IMR-90 (cell line): ENCODE results near the gene GRID1. TPM values are rescaled to one million over a fixed set of nuclear protein-coding genes. Genes with fewer than 3 reads are reported as not detected.

Source experiments
- ATAC-seq: fragments of 200-7000 bp; cut with Tn5 transposase; 2 replicates; pipeline ENCODE4 v1.9.1; 2020; ENCODE audit warnings: low read depth, mild to moderate bottlenecking, moderate library complexity
- BruUV-seq: library from RNA; stranded (reverse); fragments of 400-500 nt; replicated peaks from 2 replicates; lab custom pipeline; 2021; lab: Mats Ljungman, UMichigan
- CTCF ChIA-PET: fragments of 300-600 bp; formaldehyde crosslinking; extraction: SDS; loops from one replicate; lab custom pipeline; 2021; ENCODE audit warnings: antibody characterized with exemption; lab: Yijun Ruan, JAX
- POLR2A ChIA-PET: fragments of 300-600 bp; sonication (Branson Sonifier 250); formaldehyde crosslinking; loops from one replicate; lab custom pipeline; 2022; ENCODE audit warnings: antibody characterized with exemption; ENCODE audit not compliant: unreplicated experiment; lab: Charles Lee
- DNase-seq: peaks from one replicate; pipeline ENCODE4 v3.0.0; 2013
- H2AFZ ChIP-seq: replicated peaks from 2 replicates; pipeline ENCODE3; 2013; ENCODE audit warnings: low read length, mild to moderate bottlenecking; ENCODE audit not compliant: poor library complexity
- H2AK5ac ChIP-seq: 2 replicates; pipeline ENCODE4 v1.6.1; 2013; ENCODE audit warnings: low read depth, low read length, inconsistent platforms
- H2AK9ac ChIP-seq: replicated peaks from 2 replicates; pipeline ENCODE3; 2013; ENCODE audit warnings: mild to moderate bottlenecking, low read depth, low read length, moderate library complexity; ENCODE audit not compliant: poor library complexity
- H2BK120ac ChIP-seq: 2 replicates; pipeline ENCODE4 v1.6.1; 2013; ENCODE audit warnings: low read depth, low read length, inconsistent platforms
- H2BK15ac ChIP-seq: 3 replicates; pipeline ENCODE4 v1.6.1; 2013; ENCODE audit warnings: low read depth, low read length, inconsistent platforms
- H2BK20ac ChIP-seq: 2 replicates; pipeline ENCODE4 v1.6.1; 2013; ENCODE audit warnings: low read depth, mild to moderate bottlenecking, inconsistent platforms, low read length, moderate library complexity
- H2BK5ac ChIP-seq: 2 replicates; pipeline ENCODE4 v1.6.1; 2013; ENCODE audit warnings: mild to moderate bottlenecking, low read depth, low read length, inconsistent platforms; ENCODE audit not compliant: poor library complexity, severe bottlenecking
- H3K14ac ChIP-seq: replicated peaks from 2 replicates; pipeline ENCODE4 v1.6.1; 2013; ENCODE audit warnings: low read depth, low read length, inconsistent platforms
- H3K18ac ChIP-seq: 2 replicates; pipeline ENCODE4 v1.6.1; 2013; ENCODE audit warnings: low read depth, low read length, control low read depth
- H3K23ac ChIP-seq: 2 replicates; pipeline ENCODE4 v1.6.1; 2013; ENCODE audit warnings: low read depth, low read length, inconsistent platforms
- H3K27ac ChIP-seq: 2 replicates; pipeline ENCODE4 v1.5.1; 2013; ENCODE audit warnings: mild to moderate bottlenecking, control low read depth, low read length; ENCODE audit not compliant: insufficient read depth
- H3K27me3 ChIP-seq: 2 replicates; pipeline ENCODE4 v1.6.1; 2013; ENCODE audit warnings: low read length; ENCODE audit not compliant: control insufficient read depth, insufficient read depth
- H3K36me3 ChIP-seq: 2 replicates; pipeline ENCODE4 v1.6.1; 2013; ENCODE audit warnings: low read length, mixed read lengths; ENCODE audit not compliant: control insufficient read depth, insufficient read depth
- H3K4ac ChIP-seq: 2 replicates; pipeline ENCODE4 v1.6.1; 2013; ENCODE audit warnings: low read depth, low read length, inconsistent platforms
- H3K4me1 ChIP-seq: 2 replicates; pipeline ENCODE4 v1.6.1; 2013; ENCODE audit warnings: low read length, mixed read lengths; ENCODE audit not compliant: control insufficient read depth, insufficient read depth
- H3K4me2 ChIP-seq: 2 replicates; pipeline ENCODE4 v1.6.1; 2013; ENCODE audit warnings: low read depth, mild to moderate bottlenecking, control low read depth, low read length, moderate library complexity
- H3K4me3 ChIP-seq: 2 replicates; pipeline ENCODE4 v1.5.1; 2013; ENCODE audit warnings: low read depth, mild to moderate bottlenecking, control low read depth, low read length, moderate library complexity; ENCODE audit not compliant: insufficient read depth
- H3K56ac ChIP-seq: 2 replicates; pipeline ENCODE4 v1.6.1; 2013; ENCODE audit warnings: low read length, inconsistent platforms; ENCODE audit not compliant: insufficient read depth; ENCODE audit errors: extremely low read depth
- H3K79me1 ChIP-seq, 2 experiments: 2 replicates each; pipeline ENCODE4 v1.6.1; 2013; ENCODE audit warnings: low read length in 2 of 2, inconsistent platforms in 1 of 2, low read depth in 1 of 2
- H3K9ac ChIP-seq: 2 replicates; pipeline ENCODE4 v1.6.1; 2013; ENCODE audit warnings: low read depth, low read length, control low read depth
- H3K9me1 ChIP-seq: 2 replicates; pipeline ENCODE4 v1.6.1; 2013; ENCODE audit warnings: low read length, inconsistent platforms; ENCODE audit not compliant: insufficient read depth
- H3K9me3 ChIP-seq: 2 replicates; pipeline ENCODE4 v1.6.1; 2013; ENCODE audit warnings: low read length; ENCODE audit not compliant: control insufficient read depth, insufficient read depth
- H4K20me1 ChIP-seq: 2 replicates; pipeline ENCODE4 v1.6.1; 2013; ENCODE audit warnings: low read length, inconsistent platforms; ENCODE audit not compliant: insufficient read depth
- H4K5ac ChIP-seq: 2 replicates; pipeline ENCODE4 v1.6.1; 2013; ENCODE audit warnings: mild to moderate bottlenecking, low read depth, low read length, control low read depth
- H4K8ac ChIP-seq, 2 experiments: 2 replicates each; pipeline ENCODE4 v1.6.1; 2013; ENCODE audit warnings: low read depth in 2 of 2, low read length in 2 of 2, control low read depth in 1 of 2, inconsistent platforms in 1 of 2
- H4K91ac ChIP-seq: 2 replicates; pipeline ENCODE4 v1.6.1; 2013; ENCODE audit warnings: low read depth, low read length, inconsistent platforms; ENCODE audit not compliant: insufficient read depth
- FOS ChIP-seq: fragments of 150-350 bp; IDR thresholded peaks from 2 replicates; pipeline ENCODE4 v1.6.1; 2016; ENCODE audit warnings: low read depth, low read length
- RFX5 ChIP-seq: IDR thresholded peaks from 2 replicates; pipeline ENCODE4 v1.8.0; 2012; ENCODE audit warnings: low read depth, mild to moderate bottlenecking, low read length, moderate library complexity
- WGBS, 2 experiments: methylation state at CpG; one replicate each; pipeline versions ENCODE4 v1.1.5 to v1.1.7; 2013; ENCODE audit warnings: missing lambda C conversion rate in 2 of 2; ENCODE audit not compliant: insufficient read length in 1 of 2; ENCODE audit errors: extremely low coverage in 2 of 2; 5-methylcytosine and 5-hydroxymethylcytosine counted together
- dilution Hi-C: fragments of 300-500 bp; cut with HindIII; formaldehyde crosslinking; loops from one replicate; pipeline ENCODE4 v1.14.3; 2018; ENCODE audit warnings: low sequenced_read_pairs; ENCODE audit not compliant: unreplicated experiment
- in situ Hi-C: fragments of 300-500 bp; cut with MboI; formaldehyde crosslinking; loops from 3 replicates; pipeline ENCODE4 v1.14.3; 2019; ENCODE audit warnings: low sequenced_read_pairs, inconsistent platforms, mixed read lengths
- intact Hi-C: fragments of 100-400 bp; cut with micrococcal nuclease; formaldehyde crosslinking; loops from 2 replicates; pipeline ENCODE4 v1.10.0; 2022
- polyA plus RNA-seq, 3 experiments: library from polyadenylated mRNA; depleted of rRNA; stranded (reverse); fragments of >200 nt; gene quantifications; 2 replicates each; pipeline ENCODE4 v1.2.3, GENCODE V29; 2012; ENCODE audit warnings: low replicate concordance in 1 of 3
- total RNA-seq: library from RNA; depleted of rRNA; stranded (reverse); fragments of >200 nt; gene quantifications from 2 replicates; pipeline ENCODE4 v1.2.3, GENCODE V29; 2012
- TF ChIP-seq, protein P1 (sequence below): conservative IDR thresholded peaks from 2 replicates; pipeline ENCODE4 v1.5.1; 2012; ENCODE audit warnings: mild to moderate bottlenecking, low read depth, low read length, improper control_type of control experiment

The GRID1 gene
- total and polyA plus RNA-seq, 2 of the 4 experiments (the other 2 are of a cell fraction) = not detected

DNA sequence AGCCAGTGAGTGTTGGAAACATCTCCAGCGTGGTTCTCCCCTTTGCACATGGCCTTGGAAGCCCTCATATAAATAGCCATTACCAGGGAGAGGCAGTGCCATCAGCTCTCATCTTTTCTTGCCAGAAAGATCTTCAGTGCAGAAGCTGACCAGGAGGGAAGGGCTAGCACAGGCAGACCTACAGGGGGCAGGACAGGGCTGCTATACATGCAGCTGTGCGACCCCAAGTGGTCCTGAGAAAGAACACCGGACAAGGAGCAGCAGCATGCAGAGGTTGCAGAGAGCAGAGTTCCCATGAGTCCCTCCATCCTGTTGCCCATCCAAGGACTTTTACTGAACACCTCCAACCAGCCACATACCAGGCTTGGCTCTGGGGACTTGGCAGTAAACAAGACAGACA lies 17.1 kb downstream of the GRID1 start:
- no peak overlapping the region for H2BK20ac ChIP-seq
- dilution Hi-C loops (no loop called here), intact Hi-C loops (loop anchor here (1.0 kb wide), 1 partner anchor 28 kb away; no protein-coding TSS in a partner anchor), in situ Hi-C loops (no loop called here)
- no peak overlapping the region for H3K56ac ChIP-seq
- no peak for ATAC-seq
- TF ChIP-seq RFX5 = no peak
- no peak for TF ChIP-seq FOS
- TF ChIP-seq, protein P1, sequence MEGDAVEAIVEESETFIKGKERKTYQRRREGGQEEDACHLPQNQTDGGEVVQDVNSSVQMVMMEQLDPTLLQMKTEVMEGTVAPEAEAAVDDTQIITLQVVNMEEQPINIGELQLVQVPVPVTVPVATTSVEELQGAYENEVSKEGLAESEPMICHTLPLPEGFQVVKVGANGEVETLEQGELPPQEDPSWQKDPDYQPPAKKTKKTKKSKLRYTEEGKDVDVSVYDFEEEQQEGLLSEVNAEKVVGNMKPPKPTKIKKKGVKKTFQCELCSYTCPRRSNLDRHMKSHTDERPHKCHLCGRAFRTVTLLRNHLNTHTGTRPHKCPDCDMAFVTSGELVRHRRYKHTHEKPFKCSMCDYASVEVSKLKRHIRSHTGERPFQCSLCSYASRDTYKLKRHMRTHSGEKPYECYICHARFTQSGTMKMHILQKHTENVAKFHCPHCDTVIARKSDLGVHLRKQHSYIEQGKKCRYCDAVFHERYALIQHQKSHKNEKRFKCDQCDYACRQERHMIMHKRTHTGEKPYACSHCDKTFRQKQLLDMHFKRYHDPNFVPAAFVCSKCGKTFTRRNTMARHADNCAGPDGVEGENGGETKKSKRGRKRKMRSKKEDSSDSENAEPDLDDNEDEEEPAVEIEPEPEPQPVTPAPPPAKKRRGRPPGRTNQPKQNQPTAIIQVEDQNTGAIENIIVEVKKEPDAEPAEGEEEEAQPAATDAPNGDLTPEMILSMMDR = peak; percentile 35
- 11% methylated on average over 3 of the region's 3 CpGs; no CpG with 5 or more reads in 1 of the 2 experiments for WGBS, 2 experiments
- no peaks in the 10 kb centered on the region for H3K36me3 ChIP-seq
- no peaks in the 10 kb centered on the region for H3K9me3 ChIP-seq
- H3K4me1 ChIP-seq = no peaks in the 10 kb centered on the region
- no peak overlapping the region for H4K8ac ChIP-seq
- no peak overlapping the region for H2BK15ac ChIP-seq
- no peaks in the 10 kb centered on the region for H4K20me1 ChIP-seq
- ChIA-PET CTCF (interaction anchor here (1.0 kb wide), 1 partner anchor 21 kb away, joined by 3 read pairs; no protein-coding TSS in a partner anchor), POLR2A (no interaction called here)
- H3K4me2 ChIP-seq = no peak overlapping the region
- no peak overlapping the region for H4K91ac ChIP-seq
- H3K18ac ChIP-seq = no peak overlapping the region
- no peak overlapping the region for H4K5ac ChIP-seq
- DNase-seq = no peak
- H2BK5ac ChIP-seq = no peak overlapping the region
- no peaks in the 10 kb centered on the region for H3K9me1 ChIP-seq
- no peak overlapping the region for H2BK120ac ChIP-seq
- H3K14ac ChIP-seq = no peak overlapping the region
- no peak overlapping the region for H3K27ac ChIP-seq
- H3K4me3 ChIP-seq = no peak overlapping the region
- no peak overlapping the region for H2AFZ ChIP-seq
- H3K79me1 ChIP-seq = no peaks in the 10 kb centered on the region
- no peak overlapping the region for H3K4ac ChIP-seq
- no peak overlapping the region for H3K23ac ChIP-seq
- H3K9ac ChIP-seq = no peak overlapping the region
- peaks cover 20% of the 10 kb centered on the region for H3K27me3 ChIP-seq
- no peak overlapping the region for H2AK5ac ChIP-seq
- no TSS peak for BruUV-seq
- no peak overlapping the region for H2AK9ac ChIP-seq
